Stimulated activated naive CD4-positive, alpha-beta T cell (primary cell): Measurements from ENCODE around the gene PTPRZ1.

Experiments
- DNase-seq, 6 experiments: peaks; one replicate each; lab custom pipeline; 2025; lab: John Stamatoyannopoulos, UW

The PTPRZ1 gene

DNA sequence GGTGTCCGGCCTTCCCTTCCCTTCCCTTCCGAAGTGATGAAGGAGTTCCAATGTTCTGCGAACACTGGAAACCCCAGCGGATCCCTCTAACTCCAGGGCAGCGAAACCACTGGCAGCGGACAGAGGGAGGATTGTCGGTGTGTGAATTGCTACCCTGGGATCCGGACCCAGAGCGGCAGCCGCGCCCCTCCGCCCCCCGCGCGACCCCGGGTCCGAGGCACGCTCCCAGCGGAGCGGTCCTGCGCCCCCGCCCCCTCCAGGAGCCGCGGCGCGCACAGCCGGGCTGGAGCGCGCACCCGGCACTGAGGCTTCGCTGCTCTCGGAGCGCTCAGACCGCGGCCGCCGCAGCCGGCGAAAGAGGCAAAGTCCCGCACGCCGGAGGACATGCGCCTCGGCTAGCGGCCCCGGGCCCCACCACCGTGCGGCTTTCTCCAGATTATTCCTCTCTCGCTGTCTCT lies at the start of gene PTPRZ1:
Gene PTPRZ1, plus strand, starts transcription at position 331 of the 458 bp plus-strand sequence. CDS start 339 bp downstream, outside the sequence.
- DNase-seq, result no peak

DNA sequence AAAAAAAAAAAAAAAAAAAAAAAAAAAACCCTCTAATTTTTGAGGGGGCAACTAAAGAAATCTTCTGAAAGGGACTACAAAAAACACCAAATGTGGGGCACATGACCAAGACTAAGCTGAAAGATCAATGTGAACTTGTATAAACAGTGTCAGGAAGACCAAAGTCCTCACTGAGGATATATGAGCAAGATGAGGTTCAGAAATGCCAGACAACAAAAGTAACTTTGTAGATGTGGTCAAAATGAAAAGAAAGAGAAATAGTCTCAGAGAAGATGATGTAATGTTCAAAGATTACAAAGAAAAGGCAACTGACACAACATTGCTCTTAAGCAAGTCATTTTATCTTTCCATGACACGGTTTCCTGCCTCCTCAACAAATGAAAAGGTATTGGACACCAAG lies 48.7 kb upstream of the PTPRZ1 start:
- no peak for DNase-seq

DNA sequence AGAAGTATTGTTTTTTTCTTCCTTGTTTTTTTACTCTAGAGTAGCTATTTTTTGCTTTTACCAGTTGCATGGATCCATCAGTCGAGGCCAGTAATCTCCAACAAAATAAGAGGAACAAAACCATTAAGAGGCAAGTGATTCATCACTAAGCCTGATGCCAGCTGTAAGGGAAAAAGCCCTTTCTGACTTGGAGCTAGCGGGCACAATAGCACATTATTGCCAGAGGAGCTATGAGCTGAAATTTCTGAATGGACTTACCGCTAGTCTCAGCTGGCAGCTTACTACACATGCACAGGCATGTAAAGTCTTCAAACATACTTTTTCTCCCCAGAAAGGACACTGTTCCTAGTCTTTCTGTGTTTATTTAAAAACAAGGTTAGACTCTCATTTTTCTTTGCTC lies 41.6 kb upstream of the PTPRZ1 start:
- no peak for DNase-seq

DNA sequence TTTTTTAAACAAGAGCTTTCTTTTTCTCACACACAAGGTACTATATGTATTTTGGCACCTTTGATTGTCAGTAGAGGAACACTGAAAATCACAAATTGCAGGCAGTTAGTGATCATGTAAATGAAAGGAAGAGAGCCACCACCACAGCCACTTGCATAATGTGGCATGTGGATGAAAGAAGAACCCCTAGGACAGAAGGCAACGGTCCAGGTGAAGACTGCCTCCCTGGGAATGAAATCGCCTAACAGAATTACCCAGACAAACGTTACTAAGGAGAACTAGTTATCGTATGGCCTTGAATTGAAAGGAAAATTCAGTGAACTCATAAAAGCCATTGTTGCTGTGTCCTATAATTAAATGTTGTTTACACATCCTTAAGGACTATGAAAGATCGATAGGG lies 41.2 kb upstream of the PTPRZ1 start:
- DNase-seq, result no peak

DNA sequence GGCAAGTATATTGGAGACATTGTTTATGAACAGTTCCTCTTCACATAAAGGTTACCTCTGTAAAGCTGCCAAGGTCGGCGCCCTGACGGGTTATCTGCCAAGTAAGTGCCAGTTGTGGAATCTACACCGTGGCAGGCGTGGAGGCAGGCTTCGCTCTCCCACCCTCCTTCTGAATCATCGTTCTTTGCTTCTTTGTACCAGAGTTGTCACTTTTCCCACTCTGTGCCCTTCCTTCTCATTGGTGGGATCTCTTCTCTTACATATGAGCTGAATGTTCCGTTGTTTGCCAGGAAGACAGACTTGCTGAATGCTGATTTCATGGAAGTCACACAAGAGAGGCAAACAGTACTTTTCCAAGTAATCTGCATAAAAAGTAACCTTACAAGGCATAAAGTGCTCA lies 40.6 kb upstream of the PTPRZ1 start:
- no peak for DNase-seq

DNA sequence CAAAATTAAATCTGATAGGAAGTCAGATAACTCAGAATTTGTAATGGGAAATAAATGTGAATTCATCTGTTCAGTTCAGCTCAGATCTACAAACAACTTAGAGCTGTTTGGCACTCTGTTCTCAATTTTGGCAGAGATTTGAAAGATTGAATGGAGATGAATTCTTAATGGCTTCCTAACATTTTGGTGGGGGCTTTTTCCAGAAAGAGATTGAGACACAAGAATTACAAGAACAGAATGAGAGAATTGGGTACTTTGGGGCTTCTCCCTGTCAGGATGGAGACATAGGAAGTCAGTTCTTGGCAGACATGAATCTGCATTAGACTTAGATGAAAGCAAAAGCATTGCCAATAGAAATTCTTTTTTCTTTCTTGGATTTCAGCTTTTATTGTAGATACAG lies 39.0 kb upstream of the PTPRZ1 start:
- DNase-seq, result no peak

DNA sequence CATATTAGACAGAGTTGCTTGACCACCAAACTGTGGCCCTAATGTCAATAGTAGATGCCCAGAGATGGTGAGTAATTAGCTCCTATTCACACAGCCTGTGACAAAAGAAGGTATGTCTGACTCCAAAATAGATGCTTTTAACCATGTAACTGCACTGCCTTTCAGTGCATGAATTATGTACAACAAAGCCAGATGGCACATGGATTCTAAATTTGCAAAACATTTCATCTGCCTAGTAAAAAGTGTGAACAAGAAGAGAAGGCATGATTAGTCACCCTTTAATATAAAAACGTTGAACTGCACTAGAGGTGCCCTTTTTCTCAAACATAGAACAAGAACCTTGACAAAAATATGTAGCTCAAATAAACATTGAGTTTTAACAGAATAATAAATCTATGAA lies 35.5 kb upstream of the PTPRZ1 start:
- DNase-seq, result no peak

DNA sequence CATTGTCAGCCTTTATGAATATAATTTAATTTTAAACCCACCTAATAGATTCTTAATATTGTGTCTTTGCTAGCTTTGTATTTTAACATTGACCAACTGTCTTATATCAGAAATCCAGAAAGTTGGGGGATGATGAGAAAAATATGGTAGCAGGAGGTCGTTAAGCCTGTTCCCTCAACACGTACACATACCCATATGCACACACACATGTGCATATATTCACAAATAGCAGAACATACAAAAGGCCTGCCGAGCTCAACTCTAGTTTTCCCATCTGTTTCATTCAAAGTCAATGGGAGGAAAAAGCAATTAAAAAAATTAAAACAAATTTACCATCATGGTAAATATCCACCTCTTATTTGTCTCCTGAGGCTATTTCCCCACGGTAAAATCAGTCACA lies 25.9 kb upstream of the PTPRZ1 start:
- DNase-seq, result no peak

DNA sequence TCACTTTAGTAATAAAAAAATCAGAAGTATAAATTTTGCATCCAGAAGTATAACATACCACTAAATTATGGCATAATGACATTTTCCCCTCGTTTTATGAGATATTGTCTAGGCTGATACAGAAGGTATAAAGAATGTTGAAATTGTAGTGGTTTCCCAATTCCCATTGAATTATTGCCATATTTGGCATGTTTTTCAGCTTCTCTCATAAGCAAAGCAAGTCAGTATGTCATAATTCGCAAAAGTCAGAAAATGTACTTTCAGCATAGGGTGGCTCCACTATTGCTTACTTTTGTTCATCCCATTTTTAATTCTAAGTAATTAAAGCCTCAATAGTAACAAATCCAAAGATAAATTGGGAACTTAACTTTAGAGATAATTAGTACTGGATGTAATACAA lies 19.7 kb upstream of the PTPRZ1 start:
- no peak for DNase-seq

DNA sequence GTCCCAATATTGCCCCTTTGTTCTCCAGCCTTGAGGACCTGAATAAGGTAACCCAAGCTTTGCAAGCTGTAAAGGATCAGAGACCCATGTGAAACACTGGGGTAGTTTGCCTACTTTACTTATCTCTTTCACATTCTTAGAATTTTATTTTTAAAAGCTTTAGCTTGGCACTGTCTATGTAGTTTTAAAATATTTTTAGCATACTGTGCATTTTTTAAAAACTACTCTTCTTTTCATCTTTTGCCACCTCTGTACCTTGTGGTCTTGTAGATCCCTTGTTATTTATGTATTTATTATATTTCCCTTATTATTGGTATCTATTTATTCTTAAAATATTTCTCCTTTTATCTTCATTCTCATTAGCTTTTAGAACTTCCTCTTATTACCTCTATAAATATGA lies 12.0 kb upstream of the PTPRZ1 start:
- no peak for DNase-seq

DNA sequence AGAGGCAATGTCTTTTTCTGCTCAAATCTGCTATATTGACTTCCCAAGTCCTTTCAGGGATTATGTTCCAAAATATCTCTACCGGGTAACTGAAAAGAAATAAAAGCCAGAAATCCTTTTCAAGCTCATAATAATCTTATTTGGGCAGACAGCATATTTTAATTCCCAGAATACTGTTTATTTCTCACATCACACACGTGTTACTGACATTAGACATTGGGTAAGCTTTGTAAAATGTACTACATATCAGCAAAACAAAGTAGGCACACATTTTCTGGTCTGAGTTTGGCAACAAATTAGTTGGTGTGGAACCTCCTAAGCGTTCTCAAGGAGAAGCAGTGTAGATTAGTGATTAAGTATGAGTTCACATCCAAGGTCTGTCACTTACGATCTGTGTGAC lies 10.4 kb upstream of the PTPRZ1 start:
- no peak for DNase-seq

DNA sequence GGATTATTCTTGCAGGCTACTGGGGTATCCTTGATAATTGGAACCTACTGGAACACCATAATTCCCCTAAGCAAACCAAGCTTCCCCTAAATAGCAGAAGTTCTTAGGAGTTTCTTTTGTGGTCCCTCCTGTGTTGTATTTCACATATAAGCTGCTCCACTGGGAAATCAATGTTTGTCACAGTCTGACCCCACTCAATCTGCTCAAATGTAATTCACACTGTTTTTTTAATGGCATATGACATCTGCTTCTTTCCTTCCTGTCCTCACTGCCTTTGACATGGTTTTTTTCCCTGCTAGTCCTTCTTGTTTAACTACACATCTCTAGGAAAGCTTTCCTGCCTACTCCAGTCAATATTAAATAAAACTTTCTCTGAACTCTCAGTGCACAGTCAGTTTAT lies 1.8 kb upstream of the PTPRZ1 start:
- DNase-seq, result no peak

DNA sequence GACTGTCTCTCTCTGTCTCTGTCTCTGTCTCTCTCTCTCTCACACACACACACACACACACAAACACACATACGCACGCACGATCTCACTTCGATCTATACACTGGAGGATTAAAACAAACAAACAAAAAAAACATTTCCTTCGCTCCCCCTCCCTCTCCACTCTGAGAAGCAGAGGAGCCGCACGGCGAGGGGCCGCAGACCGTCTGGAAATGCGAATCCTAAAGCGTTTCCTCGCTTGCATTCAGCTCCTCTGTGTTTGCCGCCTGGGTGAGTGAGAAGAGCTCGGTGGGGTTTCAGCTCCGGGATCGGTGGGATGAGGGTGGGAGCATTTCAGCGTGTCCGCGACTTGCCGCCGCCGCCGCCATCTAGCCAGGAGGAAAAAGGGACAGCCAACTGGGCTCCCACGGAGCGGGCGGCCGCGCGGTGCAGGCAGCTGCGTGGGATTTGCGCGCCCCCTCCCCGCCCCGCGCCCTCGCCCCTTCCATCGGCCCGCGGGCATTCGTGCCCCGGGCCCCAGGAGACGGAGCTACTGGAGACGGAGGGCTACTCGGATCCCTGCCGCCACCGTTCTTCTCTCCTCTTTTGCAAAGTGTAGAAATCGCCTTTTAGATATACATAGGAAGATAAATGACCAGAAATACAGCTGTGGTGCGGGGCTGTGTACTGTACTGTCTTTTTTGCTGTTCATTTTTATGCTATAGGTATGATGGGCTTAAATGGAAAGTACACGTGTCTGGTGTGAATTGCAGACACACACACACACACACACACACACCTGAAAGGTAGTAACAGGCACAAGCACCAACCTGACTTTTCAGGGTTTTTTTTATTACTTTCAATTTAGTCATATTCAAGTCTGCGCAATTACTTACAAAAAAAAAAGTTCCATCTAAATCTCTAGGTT lies 581 bp downstream of the PTPRZ1 start:
- DNase-seq, result no peak

DNA sequence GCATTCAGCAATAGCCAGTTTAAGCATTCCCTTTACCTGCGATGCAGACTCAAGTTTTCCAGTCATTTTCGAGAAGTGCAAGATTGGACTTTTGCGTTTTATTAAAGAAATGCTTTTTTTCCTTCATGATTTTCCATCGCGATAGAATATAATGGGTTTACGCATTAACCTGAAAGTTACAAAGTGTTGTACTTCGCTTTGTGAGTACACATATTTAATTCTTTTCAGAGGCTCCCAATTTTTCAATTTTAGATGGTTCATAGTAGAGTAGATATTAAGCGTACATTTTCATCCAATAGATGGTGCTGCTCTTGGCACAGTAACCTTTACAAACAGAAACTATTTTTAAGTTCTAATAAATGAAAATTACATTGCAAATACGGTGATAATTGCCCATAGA lies 1.3 kb downstream of the PTPRZ1 start:
- DNase-seq, result no peak

DNA sequence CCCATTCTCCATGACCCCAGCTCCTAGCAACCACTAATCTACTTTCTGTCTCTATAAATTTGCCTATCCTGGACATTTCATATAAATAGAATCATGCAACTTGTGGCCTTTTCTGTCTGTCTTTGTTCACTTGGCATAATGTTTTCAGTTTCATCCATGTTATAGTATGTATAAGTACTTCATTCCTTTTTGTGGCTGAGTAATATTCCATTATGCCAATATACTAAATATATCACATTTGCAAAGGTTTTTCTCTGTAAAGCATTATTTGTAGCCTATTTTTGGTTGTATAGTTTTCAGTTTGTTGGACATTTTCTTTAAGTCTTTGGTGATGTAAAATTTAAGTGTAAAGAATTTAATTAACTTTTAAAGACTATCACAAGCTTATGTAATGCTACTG lies 2.2 kb downstream of the PTPRZ1 start:
- DNase-seq, result no peak

DNA sequence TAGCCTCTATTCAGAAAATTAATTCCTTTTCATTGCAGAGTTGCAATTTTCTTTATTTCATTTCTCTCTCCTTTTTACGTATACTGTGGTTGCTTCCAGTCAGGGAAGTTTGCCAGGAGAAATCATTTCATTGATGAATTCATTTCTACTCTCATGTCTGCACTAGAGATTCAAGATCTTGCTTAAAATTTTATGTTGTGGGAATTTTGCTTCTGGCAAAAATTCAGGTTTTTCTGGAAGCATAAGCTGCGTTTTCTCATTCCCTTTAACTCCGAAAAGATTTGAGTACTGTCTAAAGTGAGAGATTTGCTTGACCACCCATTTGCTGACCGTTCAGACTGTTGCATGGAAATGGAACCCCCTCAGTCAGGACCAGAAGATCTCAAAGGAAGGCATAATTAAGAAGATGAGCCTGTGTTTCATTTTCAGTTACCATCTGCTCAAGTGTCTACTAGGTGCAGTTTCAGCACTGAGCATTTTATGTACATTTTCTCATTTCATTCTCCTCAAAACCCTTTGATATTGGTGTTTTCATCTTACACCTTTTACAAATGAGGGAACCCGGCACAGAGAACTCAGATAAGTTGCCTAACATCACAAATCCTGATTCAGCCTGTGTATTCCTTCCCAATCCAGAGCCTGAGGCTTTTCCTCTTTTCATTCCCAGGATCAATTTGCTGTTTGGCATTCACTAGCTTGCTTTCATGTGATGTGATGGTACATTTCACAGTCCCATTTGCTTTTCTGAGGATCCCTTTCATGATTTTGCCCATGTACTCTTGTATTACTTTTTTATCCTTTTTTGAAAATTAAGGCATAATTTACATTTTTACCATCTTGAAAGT lies 3.9 kb downstream of the PTPRZ1 start:
- no peak for DNase-seq

DNA sequence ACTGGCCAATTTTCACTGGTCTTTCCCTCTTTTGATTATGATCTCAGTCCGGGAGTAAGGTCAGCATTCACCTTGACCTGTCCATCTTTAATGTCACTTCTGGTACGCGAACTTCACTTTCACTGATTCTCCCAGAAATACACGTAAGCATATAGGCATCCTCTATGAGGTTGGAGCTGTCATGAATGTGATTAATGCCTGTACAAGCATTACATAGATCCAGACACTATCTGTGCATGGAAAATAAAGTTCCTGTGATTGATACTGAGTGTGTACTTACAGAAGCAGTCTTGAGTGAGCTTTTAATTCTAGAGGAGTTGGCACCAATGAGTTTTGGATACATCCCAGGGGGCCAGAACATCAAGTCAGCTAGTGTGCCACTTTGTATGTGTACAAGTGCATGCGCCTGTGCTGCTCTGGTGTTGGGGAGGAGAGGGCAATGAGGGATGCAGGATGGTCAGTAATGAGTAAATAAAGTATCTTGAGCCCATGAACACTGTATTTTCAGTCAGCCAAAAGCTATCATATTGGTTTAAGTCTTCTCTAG lies 6.0 kb downstream of the PTPRZ1 start:
- no peak for DNase-seq

DNA sequence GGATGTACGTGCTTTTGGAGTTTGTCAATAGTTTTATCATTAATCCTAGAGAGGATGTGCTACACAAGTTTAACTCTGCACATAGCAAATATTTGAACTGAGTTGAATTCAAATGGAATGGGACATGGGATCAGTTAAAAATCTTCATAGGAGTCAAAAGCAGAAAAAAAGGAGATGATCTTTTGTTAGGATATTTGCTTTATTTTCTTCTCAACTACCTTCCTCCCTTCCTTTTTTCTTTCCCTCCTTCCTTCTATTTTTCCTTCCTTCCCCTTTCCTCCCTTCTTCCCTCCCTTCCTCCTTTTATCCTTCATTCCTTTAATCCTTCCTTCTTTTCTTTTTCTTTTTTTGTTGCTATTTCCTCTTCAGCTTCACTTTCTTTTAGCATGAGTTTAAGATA lies 6.6 kb downstream of the PTPRZ1 start:
- DNase-seq, result no peak

DNA sequence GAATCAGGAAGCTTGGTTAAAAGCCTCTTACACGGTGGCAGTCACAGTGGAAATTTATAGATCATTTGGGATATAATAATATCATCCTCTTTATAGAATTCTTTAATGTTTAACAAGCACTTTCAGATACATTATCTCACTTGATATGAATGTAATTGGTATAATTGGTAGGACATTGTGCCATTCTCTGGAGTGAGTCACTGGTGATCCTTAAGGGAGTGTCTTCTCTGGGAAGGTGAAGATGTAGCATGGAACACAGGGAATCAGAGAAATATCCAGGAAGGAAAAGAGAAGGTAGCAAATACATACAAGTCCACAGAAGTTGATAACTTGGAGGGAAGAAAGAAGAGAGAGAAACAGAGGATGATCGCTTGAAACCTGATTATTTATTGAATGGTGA lies 9.8 kb downstream of the PTPRZ1 start:
- DNase-seq, result no peak

DNA sequence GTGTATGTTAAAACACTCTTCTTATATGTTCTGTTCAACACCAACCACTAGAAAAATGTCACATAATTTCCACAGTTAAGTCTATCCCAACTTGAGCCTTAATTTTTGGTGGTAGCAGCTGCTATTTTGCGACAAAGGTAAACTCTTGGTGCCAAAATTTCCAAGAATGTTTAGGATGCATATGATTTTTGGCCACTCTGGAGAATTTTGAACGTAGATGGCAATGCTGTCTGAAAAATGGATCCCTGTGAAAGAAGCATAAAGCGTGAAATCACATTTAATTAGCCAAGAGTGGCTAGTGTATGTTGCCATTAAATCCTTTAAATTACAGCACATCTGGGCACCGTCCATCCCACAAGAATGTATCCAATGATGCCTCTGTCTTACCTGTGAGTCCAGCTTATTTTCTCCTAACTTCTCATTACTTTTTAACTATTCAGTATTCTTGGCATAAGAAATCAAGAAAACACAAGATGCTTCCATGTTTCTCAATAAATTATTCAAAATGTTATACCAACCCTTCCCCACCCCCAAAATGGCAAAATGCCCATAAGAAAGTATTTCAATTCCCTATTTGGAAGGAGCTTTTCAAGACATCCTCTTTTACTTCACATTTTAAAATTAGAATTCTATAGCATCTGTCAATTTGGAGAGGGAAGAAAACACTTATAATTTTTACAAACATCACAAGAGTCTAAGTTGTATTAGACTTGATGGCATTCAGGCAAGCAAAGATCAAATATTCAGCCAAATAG lies 12.4 kb downstream of the PTPRZ1 start:
- DNase-seq, result no peak

DNA sequence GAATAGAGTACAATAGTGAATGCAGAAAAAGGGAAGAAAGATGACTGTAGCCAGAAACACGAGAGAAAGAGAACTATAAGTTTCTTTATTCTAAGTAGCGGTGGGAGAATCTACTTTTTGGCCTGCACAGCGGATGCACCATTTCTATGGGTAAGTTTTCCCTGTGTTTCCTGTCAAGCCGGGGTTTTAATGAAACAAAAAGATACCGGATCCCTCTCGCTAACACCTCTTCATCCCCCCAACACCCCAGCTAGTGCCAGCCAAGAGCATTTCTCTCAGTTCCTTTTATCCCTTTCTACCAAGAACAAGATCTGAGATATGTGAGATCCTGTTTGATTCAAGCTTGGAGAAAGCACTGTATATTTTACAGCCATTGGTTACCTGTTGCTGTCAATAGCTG lies 14.7 kb downstream of the PTPRZ1 start:
- DNase-seq, result no peak

DNA sequence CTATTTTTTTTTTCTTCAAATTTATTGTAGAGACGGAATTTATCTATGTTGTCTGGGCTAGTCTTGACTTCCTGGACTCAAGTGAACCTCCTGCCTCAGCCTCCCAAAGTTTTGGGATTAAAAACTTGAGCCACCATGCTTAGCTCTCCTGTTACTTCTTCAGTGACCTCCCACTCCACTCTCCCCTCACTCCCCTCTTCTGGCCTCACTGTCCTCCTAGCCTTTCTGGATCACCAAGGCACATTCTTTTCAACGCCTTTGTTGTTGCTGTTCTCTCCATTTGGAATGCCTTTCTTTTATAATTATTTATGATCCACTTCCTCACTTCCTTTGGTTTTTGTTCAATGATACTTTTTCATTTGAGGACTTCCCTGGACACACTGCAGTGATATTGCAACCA lies 17.9 kb downstream of the PTPRZ1 start:
- DNase-seq, result no peak
